ENCODE results near the gene RELN.

GRCh38 chr7:103691291-103691690, 298.2 kb downstream of the RELN start:
- TF ChIP-seq CTCF (IDR thresholded peaks at IDR 0.05) (no peak), EZH2 (IDR thresholded peaks at IDR 0.05; ENCODE audit: borderline replicate concordance, insufficient read depth, low read depth, low read length, poor library complexity, severe bottlenecking) (no peak)

All from B cell (primary cell).